HG02588 (cell line): ENCODE measurements around the gene PCNX2.
A peak's percentile ranks its signal among the peaks of the same experiment; 100 is the strongest.

Experiments
- ATAC-seq: cut with Tn5 transposase; IDR thresholded peaks from one replicate; pipeline ENCODE4 v1.9.1; 2021; ENCODE audit warnings: mild to moderate bottlenecking, moderate library complexity; ENCODE audit not compliant: unreplicated experiment

PCNX2 gene

GRCh38 chr1:233295237-233295974, at the start of gene PCNX2:
Gene PCNX2 (minus strand): TSS chr1:233295725. CDS start chr1:233295478, 247 bp downstream.
- peak; percentile 87 for ATAC-seq

GRCh38 chr1:233343262-233343661, 47.7 kb upstream of the PCNX2 start:
- ATAC-seq, result no peak

- no peak for ATAC-seq
Observed at GRCh38 chr1:233342086-233342485, 46.6 kb upstream of the PCNX2 start.

GRCh38 chr1:233340966-233341516, 45.5 kb upstream of the PCNX2 start:
- no peak for ATAC-seq

- no peak for ATAC-seq
Observed at GRCh38 chr1:233340031-233340555, 44.6 kb upstream of the PCNX2 start.

GRCh38 chr1:233338102-233338501, 42.6 kb upstream of the PCNX2 start:
- ATAC-seq, result no peak

GRCh38 chr1:233337505-233337904, 42.0 kb upstream of the PCNX2 start:
- no peak for ATAC-seq

GRCh38 chr1:233336554-233337456, 41.3 kb upstream of the PCNX2 start:
- no peak for ATAC-seq

- ATAC-seq, result no peak
Observed at GRCh38 chr1:233334092-233334491, 38.6 kb upstream of the PCNX2 start.

- ATAC-seq, result no peak
Observed at GRCh38 chr1:233333086-233333485, 37.6 kb upstream of the PCNX2 start.

- ATAC-seq, result no peak
Observed at GRCh38 chr1:233331676-233332519, 36.4 kb upstream of the PCNX2 start.

- peak; percentile 16 for ATAC-seq
Observed at GRCh38 chr1:233328142-233328921, 32.8 kb upstream of the PCNX2 start.

GRCh38 chr1:233327651-233328141, 32.2 kb upstream of the PCNX2 start, which contains the start of gene MAP3K21:
Gene MAP3K21 (plus strand): TSS chr1:233327724. CDS start chr1:233328029, 305 bp downstream.
- peak; percentile 37 for ATAC-seq

- ATAC-seq, result peak; percentile 95
Observed at GRCh38 chr1:233326811-233327650, 31.5 kb upstream of the PCNX2 start.

- ATAC-seq, result no peak
Observed at GRCh38 chr1:233326319-233326718, 30.8 kb upstream of the PCNX2 start.

GRCh38 chr1:233323718-233324117, 28.2 kb upstream of the PCNX2 start:
- ATAC-seq, result no peak

GRCh38 chr1:233320023-233320422, 24.5 kb upstream of the PCNX2 start:
- no peak for ATAC-seq

- ATAC-seq, result no peak
Observed at GRCh38 chr1:233319272-233319671, 23.7 kb upstream of the PCNX2 start.
